Loucy (cell line): Measurements from ENCODE around the gene COL4A5.

Experiments
- EZH2phosphoT487 ChIP-seq: fragments of 200-600 bp; IDR thresholded peaks from 2 replicates; pipeline ENCODE4 v1.6.1; 2018; ENCODE audit warnings: antibody characterized with exemption, mild to moderate bottlenecking, moderate library complexity, borderline replicate concordance
- TF ChIP-seq, protein P1 (sequence below): fragments of 200-600 bp; sonication (generic); conservative IDR thresholded peaks from 2 replicates; pipeline ENCODE4 v1.5.1; 2014; ENCODE audit warnings: mild to moderate bottlenecking, antibody characterized with exemption, low read length

DNA sequence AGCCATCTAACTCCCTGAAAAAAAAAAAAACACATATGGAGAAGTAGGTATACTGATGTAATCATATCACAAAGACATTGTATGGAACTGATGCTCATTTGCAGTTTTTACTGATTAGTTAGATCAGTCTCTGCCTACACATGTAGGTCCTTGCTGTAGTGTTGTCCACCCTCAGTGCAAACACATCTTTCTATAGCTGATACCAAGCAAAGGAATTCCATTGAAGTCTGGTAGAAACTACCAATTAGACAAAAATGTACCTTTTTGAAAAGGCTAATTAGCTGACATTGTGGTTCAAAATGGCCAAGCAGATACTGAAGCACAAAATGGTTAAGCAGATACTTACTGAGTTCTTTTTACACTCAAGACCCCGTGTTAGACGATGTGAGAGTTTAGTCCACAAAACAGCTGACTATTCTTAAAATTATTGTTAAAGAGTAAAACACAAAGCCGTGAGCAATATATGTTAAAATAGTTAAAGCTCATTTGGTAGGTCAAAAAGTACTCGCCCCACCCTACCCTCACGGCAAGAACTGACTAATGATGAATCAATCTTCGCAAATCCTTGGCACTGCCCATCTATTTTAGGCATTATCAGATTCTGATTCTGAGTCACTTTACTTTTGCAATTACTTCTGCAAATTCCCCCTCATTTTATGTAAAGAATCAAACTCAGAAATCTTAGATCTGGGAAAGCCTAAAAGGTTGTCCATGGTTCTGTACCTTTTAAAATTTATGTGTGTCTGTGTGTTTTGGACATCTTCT, 41.8 kb upstream of the COL4A5 start:
- TF ChIP-seq, protein P1, sequence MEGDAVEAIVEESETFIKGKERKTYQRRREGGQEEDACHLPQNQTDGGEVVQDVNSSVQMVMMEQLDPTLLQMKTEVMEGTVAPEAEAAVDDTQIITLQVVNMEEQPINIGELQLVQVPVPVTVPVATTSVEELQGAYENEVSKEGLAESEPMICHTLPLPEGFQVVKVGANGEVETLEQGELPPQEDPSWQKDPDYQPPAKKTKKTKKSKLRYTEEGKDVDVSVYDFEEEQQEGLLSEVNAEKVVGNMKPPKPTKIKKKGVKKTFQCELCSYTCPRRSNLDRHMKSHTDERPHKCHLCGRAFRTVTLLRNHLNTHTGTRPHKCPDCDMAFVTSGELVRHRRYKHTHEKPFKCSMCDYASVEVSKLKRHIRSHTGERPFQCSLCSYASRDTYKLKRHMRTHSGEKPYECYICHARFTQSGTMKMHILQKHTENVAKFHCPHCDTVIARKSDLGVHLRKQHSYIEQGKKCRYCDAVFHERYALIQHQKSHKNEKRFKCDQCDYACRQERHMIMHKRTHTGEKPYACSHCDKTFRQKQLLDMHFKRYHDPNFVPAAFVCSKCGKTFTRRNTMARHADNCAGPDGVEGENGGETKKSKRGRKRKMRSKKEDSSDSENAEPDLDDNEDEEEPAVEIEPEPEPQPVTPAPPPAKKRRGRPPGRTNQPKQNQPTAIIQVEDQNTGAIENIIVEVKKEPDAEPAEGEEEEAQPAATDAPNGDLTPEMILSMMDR, result no peak
- no peak for TF ChIP-seq EZH2phosphoT487
